H1 (cell line): Measurements from ENCODE around the gene RETREG3. TPM values are rescaled to one million over a fixed set of nuclear protein-coding genes. Genes with fewer than 3 reads are reported as not detected.
A peak's percentile ranks its signal among the peaks of the same experiment; 100 is the strongest.

ENCODE experiments used
- CTCF ChIA-PET: fragments of 300-600 bp; sonication (Branson Sonifier 250); formaldehyde crosslinking; loops from one replicate; lab custom pipeline; 2021; ENCODE audit not compliant: partially characterized antibody; lab: Charles Lee
- POLR2A ChIA-PET: fragments of 300-600 bp; sonication (Branson Sonifier 250); formaldehyde crosslinking; loops from one replicate; lab custom pipeline; 2021; ENCODE audit warnings: inconsistent platforms; ENCODE audit not compliant: partially characterized antibody; lab: Charles Lee
- DNase-seq, 2 experiments: peaks; one replicate each; pipeline versions ENCODE4 v3.0.0 to v3.0.0-alpha.2; 2010 to 2022; ENCODE audit warnings: low spot score in 2 of 2, low read depth in 1 of 2, mixed read lengths in 1 of 2
- FAIRE-seq: peaks from 2 replicates; lab custom pipeline; 2011; peaks lifted over from hg19 to GRCh38; lab: Jason Lieb, UNC
- H2AFZ ChIP-seq: 2 replicates; pipeline ENCODE4 v1.8.1; 2012; ENCODE audit warnings: low read length, inconsistent platforms
- H2AK5ac ChIP-seq: 2 replicates; pipeline ENCODE4 v1.6.1; 2013; ENCODE audit warnings: low read depth, low read length
- H2BK120ac ChIP-seq: replicated peaks from 2 replicates; pipeline ENCODE3; 2013; ENCODE audit warnings: low read depth, low read length, inconsistent platforms
- H2BK12ac ChIP-seq: 2 replicates; pipeline ENCODE4 v1.6.1; 2013; ENCODE audit warnings: low read depth, low read length
- H2BK15ac ChIP-seq: 2 replicates; pipeline ENCODE4 v1.6.1; 2013; ENCODE audit warnings: low read length
- H2BK20ac ChIP-seq: 2 replicates; pipeline ENCODE4 v1.6.1; 2013; ENCODE audit warnings: low read length
- H2BK5ac ChIP-seq: 2 replicates; pipeline ENCODE4 v1.6.1; 2013; ENCODE audit warnings: low read depth, low read length
- H3K14ac ChIP-seq: 2 replicates; pipeline ENCODE4 v1.6.1; 2013; ENCODE audit warnings: inconsistent platforms; ENCODE audit not compliant: insufficient read length
- H3K18ac ChIP-seq: 2 replicates; pipeline ENCODE4 v1.6.1; 2013; ENCODE audit warnings: low read length; ENCODE audit errors: extremely low read depth
- H3K23ac ChIP-seq: 2 replicates; pipeline ENCODE4 v1.6.1; 2013; ENCODE audit warnings: inconsistent platforms; ENCODE audit not compliant: insufficient read length
- H3K23me2 ChIP-seq: 2 replicates; pipeline ENCODE4 v1.6.1; 2013; ENCODE audit warnings: low read depth, low read length
- H3K27ac ChIP-seq: 2 replicates; pipeline ENCODE4 v1.6.1; 2011; ENCODE audit warnings: low read depth, low read length, inconsistent platforms
- H3K27me3 ChIP-seq, 4 experiments: replicated peaks in 1 of 4; 1 replicate in 1 of 4; 2 replicates in 3 of 4; pipeline versions ENCODE4 v1.6.1 to v1.8.1; 2011 to 2013; ENCODE audit warnings: low read length in 3 of 4, mild to moderate bottlenecking in 3 of 4, inconsistent platforms in 2 of 4, mixed read lengths in 2 of 4, moderate library complexity in 1 of 4; ENCODE audit not compliant: control insufficient read depth in 3 of 4, insufficient read depth in 3 of 4; ENCODE audit errors: extremely low read depth in 1 of 4
- H3K36me3 ChIP-seq, 4 experiments: 2 replicates each; pipeline versions ENCODE4 v1.6.1 to v1.8.1; 2011 to 2013; ENCODE audit warnings: mild to moderate bottlenecking in 4 of 4, low read length in 3 of 4, moderate library complexity in 2 of 4, control low read depth in 1 of 4, inconsistent platforms in 1 of 4; ENCODE audit not compliant: insufficient read depth in 4 of 4, control insufficient read depth in 2 of 4
- H3K4ac ChIP-seq: replicated peaks from 2 replicates; pipeline ENCODE3; 2013; ENCODE audit warnings: low read length, low read depth, mixed read lengths, inconsistent platforms; ENCODE audit not compliant: insufficient read length
- H3K4me1 ChIP-seq, 4 experiments: replicated peaks in 1 of 4; 1 replicate in 1 of 4; 2 replicates in 3 of 4; pipeline versions ENCODE4 v1.6.1 to v1.8.1; 2011 to 2013; ENCODE audit warnings: low read length in 3 of 4, inconsistent platforms in 2 of 4, mixed read lengths in 1 of 4; ENCODE audit not compliant: insufficient read depth in 4 of 4, control insufficient read depth in 3 of 4
- H3K4me2 ChIP-seq, 2 experiments: 2 replicates each; pipeline versions ENCODE4 v1.6.1 to v1.8.1; 2011 to 2013; ENCODE audit warnings: low read depth in 2 of 2, low read length in 2 of 2, control low read depth in 1 of 2, inconsistent platforms in 1 of 2, mild to moderate bottlenecking in 1 of 2; ENCODE audit not compliant: insufficient read depth in 1 of 2
- H3K4me3 ChIP-seq, 4 experiments: fragments of 200-600, 300-600 bp in 1 of 4; sonication (generic), shearing (Covaris generic), sonication (Bioruptor Twin) in 1 of 4; 2 replicates each; pipeline versions ENCODE4 v1.5.1 to v1.8.1; 2011 to 2016; ENCODE audit warnings: low read length in 4 of 4, low read depth in 3 of 4, control low read depth in 2 of 4, inconsistent platforms in 2 of 4, mild to moderate bottlenecking in 2 of 4, mixed read lengths in 1 of 4, moderate library complexity in 1 of 4; ENCODE audit not compliant: insufficient read depth in 2 of 4; ENCODE audit errors: extremely low read depth in 1 of 4
- H3K56ac ChIP-seq: replicated peaks from 2 replicates; pipeline ENCODE3; 2013; ENCODE audit warnings: low read depth, mild to moderate bottlenecking, mixed read lengths, low read length, inconsistent platforms; ENCODE audit not compliant: insufficient read length
- H3K79me1 ChIP-seq: 2 replicates; pipeline ENCODE4 v1.6.1; 2013; ENCODE audit warnings: low read depth, low read length, control low read depth
- H3K79me2 ChIP-seq, 2 experiments: 2 replicates each; pipeline versions ENCODE4 v1.6.1 to v1.8.1; 2012 to 2013; ENCODE audit warnings: low read length in 2 of 2, mild to moderate bottlenecking in 2 of 2, inconsistent platforms in 1 of 2; ENCODE audit not compliant: insufficient read depth in 2 of 2, control insufficient read depth in 1 of 2
- H3K9ac ChIP-seq, 4 experiments: replicated peaks in 1 of 4; 1 replicate in 1 of 4; 2 replicates in 3 of 4; pipeline versions ENCODE4 v1.6.1 to v1.8.1; 2011 to 2013; ENCODE audit warnings: low read depth in 3 of 4, low read length in 3 of 4, control low read depth in 2 of 4, mild to moderate bottlenecking in 2 of 4, moderate library complexity in 2 of 4, inconsistent platforms in 1 of 4; ENCODE audit errors: extremely low read depth in 1 of 4
- H3K9me3 ChIP-seq, 2 experiments: 2 replicates each; pipeline versions ENCODE4 v1.6.1 to v1.8.1; 2012 to 2013; ENCODE audit warnings: mild to moderate bottlenecking in 2 of 2, moderate library complexity in 2 of 2, control low read depth in 1 of 2, inconsistent platforms in 1 of 2, low read depth in 1 of 2, low read length in 1 of 2, mixed read lengths in 1 of 2; ENCODE audit not compliant: insufficient read depth in 2 of 2
- H4K20me1 ChIP-seq, 2 experiments: replicated peaks in 1 of 2; 2 replicates each; pipeline versions ENCODE3 to v1.8.1; 2011 to 2013; ENCODE audit warnings: inconsistent platforms in 2 of 2, low read length in 2 of 2, mild to moderate bottlenecking in 1 of 2; ENCODE audit not compliant: insufficient read depth in 2 of 2, control insufficient read depth in 1 of 2
- H4K5ac ChIP-seq: 2 replicates; pipeline ENCODE4 v1.6.1; 2013; ENCODE audit warnings: low read length, low read depth, mixed read lengths, inconsistent platforms; ENCODE audit not compliant: insufficient read length
- H4K8ac ChIP-seq: 2 replicates; pipeline ENCODE4 v1.8.0; 2013; ENCODE audit warnings: mild to moderate bottlenecking, moderate library complexity, low read length, inconsistent platforms; ENCODE audit not compliant: insufficient read depth; ENCODE audit errors: extremely low read depth
- H4K91ac ChIP-seq: replicated peaks from 2 replicates; pipeline ENCODE3; 2013; ENCODE audit warnings: low read length, mixed read lengths, inconsistent platforms; ENCODE audit not compliant: insufficient read length
- BRCA1 ChIP-seq: IDR thresholded peaks from 2 replicates; pipeline ENCODE4 v1.6.1; 2012; ENCODE audit warnings: low read depth, low read length, improper control_type of control experiment
- SP2 ChIP-seq: IDR thresholded peaks from 2 replicates; pipeline ENCODE4 v1.6.1; 2012; ENCODE audit warnings: mild to moderate bottlenecking, low read length, inconsistent platforms
- ZNF274 ChIP-seq: IDR thresholded peaks from 2 replicates; pipeline ENCODE4 v1.7.0; 2012; ENCODE audit warnings: low read length, borderline replicate concordance; ENCODE audit errors: extremely low read depth
- WGBS, 2 experiments: shearing (Covaris generic) in 1 of 2; methylation state at CpG; one replicate each; pipeline versions ENCODE4 v1.1.6 to v1.1.7; 2013 to 2015; ENCODE audit warnings: low lambda C conversion rate in 2 of 2, mixed read lengths in 2 of 2, inconsistent platforms in 1 of 2, low coverage in 1 of 2, missing lambda C conversion rate in 1 of 2; ENCODE audit not compliant: insufficient replicate concordance in 2 of 2, insufficient coverage in 1 of 2, insufficient read length in 1 of 2; ENCODE audit errors: extremely low coverage in 1 of 2, missing lambda C conversion rate in 1 of 2; 5-methylcytosine and 5-hydroxymethylcytosine counted together
- polyA plus RNA-seq, 7 experiments: library from polyadenylated mRNA; depleted of rRNA in 3 of 7; stranded (reverse) in 5 of 7; unstranded in 2 of 7; fragments of >200 nt in 5 of 7; fragments of 200-250 nt in 2 of 7; gene quantifications; 1 replicate in 5 of 7; 2 replicates in 1 of 7; 4 replicates in 1 of 7; pipeline versions ENCODE4 v1.2.1 to v1.2.3, GENCODE V29; 2011 to 2013; ENCODE audit warnings: missing spikeins in 2 of 7, mixed read lengths in 2 of 7
- total RNA-seq: library from RNA; stranded (reverse); fragmentation: NEBNext Ultra II Directional; extraction: Animal tissue kit (Norgen Biotek cat#: 25700); gene quantifications from 2 replicates; pipeline ENCODE4 v1.2.1, GENCODE V29; 2021

RETREG3 gene
- total and polyA plus RNA-seq, 2 of the 8 experiments (the other 6 are each of a cell fraction or from before 2014, with no cell fraction given): 23.7 to 42.6 TPM

- Histone ChIP-seq H3K4me3 (peak overlapping the region; percentile 44 to 81 (median 74); a peak in 7 of 8 replicates), H3K27ac (peak overlapping the region; percentile 45), H3K4ac (peak overlapping the region; percentile 71), H4K20me1 (peaks cover 0 to 1% of the 10 kb centered on the region in 2 experiments), H4K5ac (peak overlapping the region; percentile 37), H3K4me2 (peak overlapping the region; percentile 71 to 74), H2BK20ac (no peak overlapping the region), H3K23ac (no peak overlapping the region), H3K36me3 (peaks cover 15 to 35% (median 32%) of the 10 kb centered on the region in 4 experiments), H3K23me2 (peaks cover 18% of the 10 kb centered on the region), H3K79me1 (peaks cover 17% of the 10 kb centered on the region), H2BK15ac (no peak overlapping the region), H3K18ac (no peak overlapping the region), H3K14ac (no peak overlapping the region), H2BK120ac (no peak overlapping the region), H3K27me3 (no peaks in the 10 kb centered on the region), H3K4me1 (peaks cover 0 to 21% (median 9%) of the 10 kb centered on the region in 4 experiments; a peak in 5 of 7 replicates), H4K8ac (peak overlapping the region; percentile 82), H3K56ac (no peak overlapping the region), H2AFZ (no peak overlapping the region), H3K9me3 (no peaks in the 10 kb centered on the region), H2AK5ac (no peak overlapping the region), H4K91ac (peak overlapping the region; percentile 81), H2BK5ac (peak overlapping the region; percentile 92), H2BK12ac (peak overlapping the region; percentile 29), H3K79me2 (peaks cover 9 to 22% of the 10 kb centered on the region in 2 experiments; a peak in 3 of 4 replicates), H3K9ac (peak overlapping the region in 2 of 4 experiments; percentile 56 to 60; a peak in 4 of 7 replicates)
- DNase-seq (no peak), FAIRE-seq (no peak)
- 67% methylated on average over 28 of the region's 28 CpGs; no CpG with 5 or more reads in 1 of the 2 experiments for WGBS, 2 experiments
- POLR2A ChIA-PET: interaction anchor here (0.8 to 8.1 kb wide), 7 partner anchors 10 to 411 kb away, joined by 3 to 74 read pairs (median 6); partner anchors contain the start of genes HSD17B1, PLEKHH3, PSMC3IP and RETREG3
- CTCF ChIA-PET: interaction anchor here (1.0 to 3.9 kb wide), 5 partner anchors 11 to 48 kb away, joined by 3 to 22 read pairs (median 4); partner anchors contain the start of genes HSD17B1 and PSMC3IP
- TF ChIP-seq BRCA1: no peak
- no peak for TF ChIP-seq ZNF274
- no peak for TF ChIP-seq SP2
These were observed 42.8 kb downstream of the RETREG3 start for GRCh38 chr17:42566215-42566882.
